ENCODE data around the gene CHRNA3. TPM values are rescaled to one million over a fixed set of nuclear protein-coding genes. Genes with fewer than 3 reads are reported as not detected.
"Not testable (repeated sequence)": the region's sequence is repeated elsewhere in the genome, so short reads cannot be mapped to it uniquely, and the experiment has no call there.

Gene CHRNA3
- total RNA-seq, 1 donor from 2014 or later: not detected

DNA sequence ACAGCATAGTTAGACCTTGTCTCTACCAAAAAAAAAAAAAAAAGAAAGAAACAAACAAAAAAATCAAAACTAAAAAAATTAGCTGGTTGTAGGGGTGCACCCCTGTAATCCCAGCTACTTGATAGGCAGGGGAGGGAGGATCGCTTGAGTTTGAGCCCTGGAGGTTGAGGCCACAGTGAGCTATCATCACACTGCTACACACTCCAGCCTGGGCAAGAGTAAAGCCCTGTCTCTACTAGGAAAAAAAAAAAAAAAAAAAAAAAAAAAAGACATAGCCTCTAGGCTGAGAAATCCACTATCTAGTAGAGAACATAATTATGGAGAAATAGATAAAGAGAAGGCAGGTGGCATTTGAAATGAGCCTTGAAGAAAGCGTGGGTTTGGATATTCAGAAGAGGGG is 57.7 kb downstream of the CHRNA3 start:
- no peaks in the 10 kb centered on the region for H3K9me3 ChIP-seq
- H3K4me3 ChIP-seq: no peak overlapping the region
- intact Hi-C loops (cut with DNase I): no loop called here
- DNase-seq: no peak
- peaks cover 5% of the 10 kb centered on the region for H3K4me1 ChIP-seq
- no peaks in the 10 kb centered on the region for H3K36me3 ChIP-seq
- ATAC-seq: no peak
- TF ChIP-seq, protein P1, sequence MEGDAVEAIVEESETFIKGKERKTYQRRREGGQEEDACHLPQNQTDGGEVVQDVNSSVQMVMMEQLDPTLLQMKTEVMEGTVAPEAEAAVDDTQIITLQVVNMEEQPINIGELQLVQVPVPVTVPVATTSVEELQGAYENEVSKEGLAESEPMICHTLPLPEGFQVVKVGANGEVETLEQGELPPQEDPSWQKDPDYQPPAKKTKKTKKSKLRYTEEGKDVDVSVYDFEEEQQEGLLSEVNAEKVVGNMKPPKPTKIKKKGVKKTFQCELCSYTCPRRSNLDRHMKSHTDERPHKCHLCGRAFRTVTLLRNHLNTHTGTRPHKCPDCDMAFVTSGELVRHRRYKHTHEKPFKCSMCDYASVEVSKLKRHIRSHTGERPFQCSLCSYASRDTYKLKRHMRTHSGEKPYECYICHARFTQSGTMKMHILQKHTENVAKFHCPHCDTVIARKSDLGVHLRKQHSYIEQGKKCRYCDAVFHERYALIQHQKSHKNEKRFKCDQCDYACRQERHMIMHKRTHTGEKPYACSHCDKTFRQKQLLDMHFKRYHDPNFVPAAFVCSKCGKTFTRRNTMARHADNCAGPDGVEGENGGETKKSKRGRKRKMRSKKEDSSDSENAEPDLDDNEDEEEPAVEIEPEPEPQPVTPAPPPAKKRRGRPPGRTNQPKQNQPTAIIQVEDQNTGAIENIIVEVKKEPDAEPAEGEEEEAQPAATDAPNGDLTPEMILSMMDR (IDR thresholded peaks at IDR 0.05): no peak
- H3K27me3 ChIP-seq: peaks cover 6% of the 10 kb centered on the region
- no peak overlapping the region for H3K27ac ChIP-seq

DNA sequence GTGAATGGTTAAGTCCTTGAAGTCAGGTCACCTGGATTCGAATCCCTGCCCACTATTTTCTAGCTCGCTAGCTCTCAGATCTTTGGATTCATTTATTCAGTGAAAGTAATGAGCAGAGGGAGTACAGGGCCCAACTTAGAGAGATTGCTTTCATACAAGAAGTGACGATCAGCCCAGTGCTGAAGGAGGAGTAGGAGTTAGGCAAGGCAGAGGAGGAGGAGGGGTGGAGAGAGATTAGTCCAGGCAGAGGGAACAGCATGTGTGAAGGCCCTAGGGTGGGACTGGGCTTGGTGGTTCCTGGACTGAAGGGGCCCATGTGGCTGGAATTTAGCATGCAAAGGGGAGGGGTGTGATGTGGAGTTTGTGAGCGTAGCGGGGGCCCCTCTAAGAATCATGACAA is 59.3 kb downstream of the CHRNA3 start:
- H3K27me3 ChIP-seq: no peaks in the 10 kb centered on the region
- ATAC-seq (no peak), DNase-seq (no peak)
- peaks cover 5% of the 10 kb centered on the region for H3K4me1 ChIP-seq
- H3K36me3 ChIP-seq: no peaks in the 10 kb centered on the region
- intact Hi-C loops (cut with DNase I): no loop called here
- H3K27ac ChIP-seq: no peak overlapping the region
- H3K9me3 ChIP-seq: no peaks in the 10 kb centered on the region
- TF ChIP-seq, protein P1 (IDR thresholded peaks at IDR 0.05): no peak
- no peak overlapping the region for H3K4me3 ChIP-seq

DNA sequence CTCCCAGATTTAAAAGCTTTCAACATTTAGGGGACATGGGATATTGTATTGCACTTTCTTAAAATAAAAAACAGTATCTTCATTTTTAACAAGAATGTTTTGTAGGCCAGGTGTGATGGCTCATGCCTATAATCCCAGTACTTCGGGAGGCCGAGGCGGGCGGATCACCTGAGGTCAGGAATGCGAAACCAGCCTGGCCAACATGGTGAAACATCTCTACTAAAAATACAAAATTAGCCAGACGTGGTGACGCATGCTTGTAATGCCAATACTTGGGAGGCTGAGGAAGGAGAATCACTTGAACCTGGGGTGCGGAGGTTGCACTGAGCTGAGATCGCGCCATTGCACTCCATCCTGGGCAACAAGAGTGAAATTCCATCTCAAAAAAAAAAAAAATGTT is 60.6 kb downstream of the CHRNA3 start:
- DNase-seq; H3K9me3 ChIP-seq; intact Hi-C loops (cut with DNase I); H3K4me3 ChIP-seq; H3K36me3 ChIP-seq; H3K4me1 ChIP-seq; H3K27ac ChIP-seq; ATAC-seq; H3K27me3 ChIP-seq: not testable (repeated sequence)

DNA sequence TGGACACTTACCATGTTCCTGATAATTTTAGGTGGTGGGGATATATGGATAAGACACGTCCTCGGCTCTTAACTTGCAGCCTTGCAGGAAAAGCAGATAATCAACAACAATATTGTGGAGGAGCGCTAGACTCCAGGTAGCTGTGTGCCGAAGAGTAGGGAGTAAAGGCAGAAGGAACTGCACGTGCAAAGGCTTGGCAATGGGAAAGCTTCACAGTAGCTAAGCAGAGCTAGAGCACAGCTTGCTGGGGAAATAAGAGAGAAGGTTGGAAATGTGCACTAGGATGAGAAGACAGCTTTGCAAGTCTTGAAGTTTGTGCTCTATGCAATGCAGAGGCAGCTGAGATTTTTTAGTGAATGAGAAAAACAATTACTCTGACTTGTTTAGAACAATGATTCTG is 68.2 kb downstream of the CHRNA3 start:
- no peaks in the 10 kb centered on the region for H3K9me3 ChIP-seq
- ATAC-seq (no peak), DNase-seq (no peak)
- H3K4me1 ChIP-seq: no peaks in the 10 kb centered on the region
- no peak overlapping the region for H3K27ac ChIP-seq
- H3K36me3 ChIP-seq: peaks cover 33% of the 10 kb centered on the region
- intact Hi-C loops (cut with DNase I): no loop called here
- no peak overlapping the region for H3K4me3 ChIP-seq
- TF ChIP-seq, protein P1 (IDR thresholded peaks at IDR 0.05): no peak
- H3K27me3 ChIP-seq: no peaks in the 10 kb centered on the region

DNA sequence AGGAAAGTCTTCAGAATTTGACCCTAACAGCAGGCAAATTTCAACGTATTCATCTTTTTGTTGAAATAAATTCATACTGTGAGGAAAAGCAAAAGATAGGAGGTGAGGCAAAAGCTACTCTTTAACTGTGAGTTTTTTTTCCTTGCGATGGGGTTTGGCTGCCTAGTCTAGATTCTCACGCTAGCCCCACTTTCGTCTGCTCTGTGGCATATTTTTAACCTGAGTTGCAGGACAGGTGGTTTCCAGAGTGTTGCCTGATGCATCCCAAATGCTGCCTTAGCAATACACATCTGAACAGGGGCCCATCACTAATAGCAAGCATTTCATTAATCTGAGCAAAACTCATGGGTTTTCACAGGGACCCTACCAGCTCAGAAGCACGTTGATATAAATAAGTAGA is 68.9 kb downstream of the CHRNA3 start:
- intact Hi-C loops (cut with DNase I): no loop called here
- no peak for ATAC-seq
- H3K27ac ChIP-seq: no peak overlapping the region
- no peaks in the 10 kb centered on the region for H3K9me3 ChIP-seq
- DNase-seq: no peak
- H3K36me3 ChIP-seq: peaks cover 40% of the 10 kb centered on the region
- H3K27me3 ChIP-seq: no peaks in the 10 kb centered on the region
- no peaks in the 10 kb centered on the region for H3K4me1 ChIP-seq
- no peak overlapping the region for H3K4me3 ChIP-seq
- TF ChIP-seq, protein P1 (IDR thresholded peaks at IDR 0.05): no peak

DNA sequence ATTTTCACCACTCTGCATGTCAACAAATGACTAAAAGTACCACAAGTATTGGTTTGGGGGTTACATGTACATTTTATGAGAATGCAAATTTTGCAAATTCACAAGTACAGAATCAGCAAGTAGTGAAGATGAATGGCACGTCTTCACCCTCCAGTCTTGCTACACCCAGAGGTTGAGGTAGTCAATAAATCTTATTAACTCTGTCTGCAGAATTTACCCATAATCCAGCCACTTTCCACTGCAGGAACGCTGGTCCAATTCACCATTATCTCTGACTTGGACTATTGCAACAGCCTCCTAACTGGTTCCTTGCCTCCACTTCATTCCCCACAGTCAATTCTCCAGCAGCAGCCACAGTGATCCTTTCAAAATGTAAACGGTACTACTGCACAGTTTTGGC is 70.0 kb downstream of the CHRNA3 start:
- Histone ChIP-seq H3K4me3 (no peak overlapping the region), H3K27ac (no peak overlapping the region), H3K27me3 (no peaks in the 10 kb centered on the region), H3K36me3 (peaks cover 51% of the 10 kb centered on the region), H3K9me3 (no peaks in the 10 kb centered on the region), H3K4me1 (no peaks in the 10 kb centered on the region)
- ATAC-seq (no peak), DNase-seq (no peak)
- TF ChIP-seq, protein P1 (IDR thresholded peaks at IDR 0.05): no peak
- intact Hi-C loops (cut with DNase I): no loop called here
